Stimulated activated memory B cell treated with anti-CD40 and anti-IgM and Interleukin-4, amounts not matched to agents 10 μg/mL and 1 μg/mL and 100 μg/mL, for 72 hours (primary cell): Measurements from ENCODE around the gene DNTT.
"Not testable (repeated sequence)": the region's sequence is repeated elsewhere in the genome, so short reads cannot be mapped to it uniquely, and the experiment has no call there.

ENCODE experiments used
- ATAC-seq: fragments of 150-1000 bp; cut with Tn5 transposase; 2 replicates; pipeline ENCODE4 v1.10.0; 2021
- H3K27ac Mint-ChIP-seq: one replicate; pipeline ENCODE4 v1.8.0; 2022; ENCODE audit warnings: mild to moderate bottlenecking, mixed read lengths
- H3K27me3 Mint-ChIP-seq: one replicate; pipeline ENCODE4 v1.8.0; 2022; ENCODE audit warnings: mixed read lengths
- H3K36me3 Mint-ChIP-seq: one replicate; pipeline ENCODE4 v1.8.0; 2022; ENCODE audit warnings: mixed read lengths
- H3K4me1 Mint-ChIP-seq: one replicate; pipeline ENCODE4 v1.8.0; 2022; ENCODE audit warnings: mixed read lengths
- H3K4me3 Mint-ChIP-seq: one replicate; pipeline ENCODE4 v1.8.0; 2022; ENCODE audit warnings: mild to moderate bottlenecking, moderate library complexity, mixed read lengths
- H3K9me3 Mint-ChIP-seq: one replicate; pipeline ENCODE4 v1.8.0; 2022; ENCODE audit warnings: mixed read lengths

DNTT gene

DNA sequence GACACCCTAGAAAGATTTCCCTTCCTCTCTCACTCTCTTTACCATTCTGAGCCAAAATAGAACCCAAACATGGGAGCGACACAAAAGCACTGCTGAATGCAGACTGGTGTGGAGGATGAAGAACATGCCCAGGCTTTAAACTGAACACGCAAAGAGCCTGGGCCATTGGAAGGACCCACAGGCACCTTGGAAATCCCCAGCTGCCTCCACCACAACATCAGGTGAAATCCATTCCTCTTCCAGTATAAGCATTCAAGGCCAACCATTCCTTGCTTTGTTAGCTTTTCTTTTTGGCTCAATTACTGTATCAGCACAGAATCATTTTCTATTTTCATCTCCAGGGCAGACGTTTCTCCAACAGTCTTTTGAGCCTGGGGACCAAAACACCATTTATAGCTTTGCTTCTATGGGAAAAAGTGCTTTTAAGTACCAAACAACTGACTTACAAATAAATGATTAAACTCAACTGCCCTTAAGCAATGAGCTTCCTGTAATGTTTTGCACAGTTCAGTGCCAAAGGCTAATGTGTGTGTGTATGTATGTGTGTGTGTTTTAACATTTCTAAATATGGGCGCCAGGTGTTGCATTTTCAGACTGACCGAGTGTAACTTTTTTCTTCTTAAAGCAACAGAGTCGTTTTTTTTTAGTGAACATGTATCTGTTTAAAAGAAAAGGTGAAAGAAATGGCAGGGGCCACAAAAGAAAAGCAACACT lies 16.7 kb upstream of the DNTT start:
- peak; percentile 89 for ATAC-seq
- Mint-ChIP-seq H3K36me3 (no peaks in the 10 kb centered on the region), H3K4me3 (peak overlapping the region; percentile 83), H3K27me3 (no peaks in the 10 kb centered on the region), H3K9me3 (no peaks in the 10 kb centered on the region), H3K4me1 (peaks cover 56% of the 10 kb centered on the region), H3K27ac (peak overlapping the region; percentile 96)

DNA sequence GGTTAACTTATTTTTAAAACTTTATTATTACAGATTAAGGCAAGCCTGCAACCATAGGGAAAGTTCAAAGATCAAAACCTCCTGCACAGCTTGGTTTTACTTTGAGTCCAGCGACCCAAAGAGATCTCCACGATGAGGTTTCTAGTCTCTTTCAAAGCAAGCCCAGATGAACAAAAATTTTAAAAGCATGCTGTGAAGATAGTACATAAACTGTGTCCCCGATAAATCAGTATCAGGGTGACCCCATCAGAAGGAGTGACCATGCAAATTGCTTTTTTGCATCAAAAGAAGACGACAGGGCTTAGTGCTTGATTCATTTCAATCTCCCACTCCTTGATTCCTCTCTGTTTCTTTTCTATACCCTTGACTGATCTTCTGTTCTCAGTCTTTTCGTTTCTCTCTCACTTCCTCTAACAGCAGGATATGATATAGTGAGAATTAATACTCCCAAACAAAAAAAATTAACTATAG lies 16.0 kb upstream of the DNTT start:
- H3K4me1 Mint-ChIP-seq, result peaks cover 62% of the 10 kb centered on the region
- H3K27me3 Mint-ChIP-seq, result no peaks in the 10 kb centered on the region
- ATAC-seq, result peak; percentile 94
- H3K36me3 Mint-ChIP-seq, result no peaks in the 10 kb centered on the region
- H3K9me3 Mint-ChIP-seq, result no peaks in the 10 kb centered on the region
- peak overlapping the region; percentile 83 for H3K4me3 Mint-ChIP-seq
- H3K27ac Mint-ChIP-seq, result peak overlapping the region; percentile 96

DNA sequence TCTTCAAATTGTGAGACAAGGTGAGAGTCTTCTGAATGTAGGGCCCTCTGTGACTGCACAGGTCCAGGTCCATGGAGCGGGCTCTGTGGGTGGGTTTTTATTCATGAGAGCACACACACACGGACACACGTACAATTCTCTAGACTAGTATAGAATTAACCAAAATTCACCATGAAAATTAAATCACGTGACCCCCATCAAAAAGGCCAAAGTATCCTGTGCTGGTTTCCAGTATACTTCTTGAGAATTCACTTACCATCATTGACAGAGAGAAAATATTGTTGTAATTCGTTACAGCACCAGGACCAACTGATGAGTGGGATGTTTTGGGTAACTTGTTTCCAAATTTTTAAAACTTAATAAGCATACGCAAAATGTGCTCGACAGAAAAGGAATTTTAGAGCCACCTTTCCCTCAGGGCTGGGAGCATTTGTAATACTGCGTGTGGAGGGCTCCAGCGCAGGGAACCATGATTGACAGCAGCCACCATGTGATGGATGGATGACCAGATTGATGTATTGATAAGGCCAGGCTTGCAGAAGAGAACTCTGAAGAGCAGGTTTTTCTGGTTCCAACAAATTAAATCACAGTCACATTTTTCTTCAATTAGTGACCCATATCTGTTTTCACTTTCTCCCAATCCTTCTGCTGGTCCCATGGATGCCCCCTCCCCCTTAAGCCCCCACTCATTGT lies 14.9 kb upstream of the DNTT start:
- Mint-ChIP-seq H3K4me1 (peaks cover 68% of the 10 kb centered on the region), H3K27ac (peak overlapping the region; percentile 96)

DNA sequence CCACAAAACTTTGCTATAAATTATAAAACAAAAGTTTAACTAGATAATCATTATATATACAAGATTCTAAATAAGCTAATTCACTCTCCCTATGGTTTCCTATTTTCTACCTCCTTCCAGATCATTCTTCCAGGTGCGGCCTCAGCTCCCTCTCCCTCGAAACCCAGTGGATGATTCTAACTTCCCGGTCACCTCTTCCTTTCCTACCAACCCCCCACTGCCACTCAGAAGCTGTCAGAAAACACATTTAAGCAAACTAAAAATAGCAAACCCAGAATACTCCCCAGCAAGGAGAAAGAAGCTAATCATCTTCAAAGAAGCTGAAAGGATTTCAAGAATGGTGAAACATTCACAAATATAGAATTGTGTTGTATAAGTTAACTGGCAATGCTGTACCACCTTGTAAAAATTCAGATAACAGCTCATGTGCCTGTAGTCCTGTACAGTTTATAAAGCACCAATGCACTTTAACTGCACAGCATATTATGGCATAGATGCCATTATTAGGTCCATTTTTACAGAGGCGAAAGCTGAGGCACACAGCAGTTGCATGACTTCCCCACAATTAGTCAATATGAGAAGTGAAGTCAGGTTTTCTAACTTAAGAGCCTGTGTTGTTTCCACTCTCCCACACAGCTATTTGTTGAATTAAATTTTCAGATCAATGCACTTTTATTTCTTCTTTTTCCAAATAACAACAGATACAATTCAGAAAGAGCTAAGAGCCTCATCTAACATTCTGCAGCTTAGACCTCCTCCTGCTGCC lies 13.7 kb upstream of the DNTT start:
- Mint-ChIP-seq H3K27ac (peak overlapping the region; percentile 96), H3K27me3 (no peaks in the 10 kb centered on the region)
- ATAC-seq, result peak; percentile 54

More for the DNA sequence above, 14.9 kb upstream of the DNTT start:
- Mint-ChIP-seq H3K4me3 (no peak overlapping the region), H3K27me3 (no peaks in the 10 kb centered on the region), H3K36me3 (no peaks in the 10 kb centered on the region), H3K9me3 (no peaks in the 10 kb centered on the region)
- ATAC-seq, result no peak

DNA sequence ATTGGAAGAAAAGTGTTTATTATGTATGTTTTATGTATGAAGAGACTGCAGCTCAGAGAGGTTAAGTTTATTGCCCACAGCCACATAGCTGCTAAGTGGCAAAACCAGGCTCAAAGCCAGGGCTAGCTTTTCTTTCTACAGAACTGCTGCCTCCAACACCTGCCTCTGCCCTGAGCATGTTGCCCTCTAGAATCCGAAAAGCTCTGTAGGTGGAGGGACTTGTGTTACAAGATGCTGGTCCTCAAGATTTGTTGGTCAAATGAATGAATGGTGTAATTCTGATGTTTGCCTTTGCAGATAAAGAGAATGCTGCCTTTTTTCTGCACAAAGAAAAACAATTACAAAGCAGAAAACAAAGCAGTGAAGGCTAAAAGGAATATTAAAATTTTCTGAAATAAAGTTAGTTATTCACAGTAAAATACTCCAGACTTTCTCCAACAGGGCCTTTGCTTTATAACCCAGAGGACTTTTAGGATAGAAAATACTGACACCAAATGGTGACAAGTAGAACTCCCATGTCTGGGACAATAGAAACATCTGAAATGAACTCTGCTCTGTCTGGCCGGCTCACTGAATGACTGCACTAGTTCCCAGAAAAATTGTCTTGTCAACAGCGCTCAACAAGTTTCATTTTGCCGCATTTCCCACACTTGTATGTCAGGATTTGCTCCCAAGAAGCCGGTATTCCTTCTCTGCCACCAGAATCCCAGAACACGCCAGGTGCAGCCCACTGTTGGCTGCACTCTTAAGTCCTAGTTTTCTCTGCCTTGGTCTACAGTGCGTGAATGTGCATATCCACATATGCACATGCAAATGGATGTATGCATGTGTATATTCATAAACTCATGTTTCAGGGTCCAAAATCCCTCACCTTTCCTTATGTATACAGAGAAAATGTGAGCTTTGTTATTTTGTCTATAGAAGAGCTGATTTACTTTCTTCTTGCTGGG lies 11.0 kb upstream of the DNTT start:
- Mint-ChIP-seq H3K27me3 (no peaks in the 10 kb centered on the region), H3K4me1 (peaks cover 42% of the 10 kb centered on the region)
- peak; percentile 78 for ATAC-seq

More for the DNA sequence above, 13.7 kb upstream of the DNTT start:
- Mint-ChIP-seq H3K9me3 (no peaks in the 10 kb centered on the region), H3K36me3 (no peaks in the 10 kb centered on the region), H3K4me3 (peak overlapping the region; percentile 74), H3K4me1 (peaks cover 60% of the 10 kb centered on the region)

DNA sequence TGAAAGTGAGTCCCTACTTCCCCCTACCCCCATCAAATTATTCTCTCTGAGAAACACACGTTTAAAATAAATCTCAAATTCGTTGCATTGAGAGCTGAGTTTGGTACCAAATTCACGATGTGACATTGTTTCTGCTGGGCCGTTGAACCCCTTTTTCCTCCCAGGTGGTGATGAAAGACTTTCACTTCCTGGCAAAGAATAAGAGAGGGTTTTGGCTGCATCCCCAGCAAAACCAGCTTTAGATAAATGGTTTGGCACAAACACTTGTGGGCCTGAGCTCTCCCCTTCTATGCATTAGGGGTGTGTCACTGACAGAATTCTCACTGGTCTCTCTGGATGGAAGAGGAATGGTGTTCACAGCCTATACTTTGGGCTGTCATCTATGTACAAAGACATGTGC lies 8.8 kb upstream of the DNTT start:
- H3K27me3 Mint-ChIP-seq, result peaks cover 16% of the 10 kb centered on the region
- no peak overlapping the region for H3K4me3 Mint-ChIP-seq
- no peak for ATAC-seq

More for the DNA sequence above, 11.0 kb upstream of the DNTT start:
- H3K4me3 Mint-ChIP-seq, result no peak overlapping the region
- H3K36me3 Mint-ChIP-seq, result no peaks in the 10 kb centered on the region
- H3K27ac Mint-ChIP-seq, result peak overlapping the region; percentile 14
- H3K9me3 Mint-ChIP-seq, result no peaks in the 10 kb centered on the region

DNA sequence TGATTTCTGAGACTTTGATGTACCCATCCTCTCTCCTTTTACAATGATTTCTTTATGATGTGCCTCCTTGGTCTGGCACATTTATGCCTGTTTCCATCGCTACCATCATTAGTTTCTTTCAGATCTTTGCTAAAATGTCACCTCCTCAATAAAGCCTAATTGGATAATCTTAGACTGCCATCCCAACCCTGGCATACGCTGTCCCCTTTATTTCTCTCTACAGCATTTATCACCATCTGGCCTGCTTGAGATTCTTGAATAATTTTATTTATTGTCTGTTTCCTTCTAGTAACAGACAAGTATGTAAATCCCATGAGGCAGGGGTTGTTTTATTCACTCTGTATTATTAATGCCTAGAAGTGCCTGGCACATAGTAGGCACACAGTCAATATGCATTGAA lies 6.7 kb upstream of the DNTT start:
- Mint-ChIP-seq H3K27me3 (peaks cover 27% of the 10 kb centered on the region), H3K27ac (no peak overlapping the region), H3K4me3 (no peak overlapping the region), H3K36me3 (no peaks in the 10 kb centered on the region), H3K9me3 (no peaks in the 10 kb centered on the region), H3K4me1 (peaks cover 20% of the 10 kb centered on the region)
- no peak for ATAC-seq

More for the DNA sequence above, 8.8 kb upstream of the DNTT start:
- Mint-ChIP-seq H3K27ac (no peak overlapping the region), H3K9me3 (no peaks in the 10 kb centered on the region), H3K4me1 (peaks cover 35% of the 10 kb centered on the region), H3K36me3 (no peaks in the 10 kb centered on the region)

DNA sequence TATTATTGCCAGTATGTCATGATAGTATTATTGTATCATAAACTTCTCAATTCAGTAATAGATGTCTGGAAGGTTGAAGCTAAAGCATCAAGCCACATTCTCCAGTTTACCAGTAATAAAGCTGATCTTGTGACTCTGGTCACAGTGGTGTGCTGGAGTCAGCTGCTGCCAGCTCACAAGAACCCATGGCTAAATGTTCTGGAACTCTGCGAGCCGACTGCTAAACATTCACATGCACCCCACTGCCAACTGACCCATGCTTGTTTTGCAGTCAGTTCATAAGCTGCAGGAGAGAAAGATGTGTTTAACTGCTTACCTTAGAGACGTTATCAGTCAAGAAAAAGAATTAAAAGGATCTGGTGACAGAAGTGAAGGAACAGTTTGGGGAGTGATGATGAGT lies 5.9 kb upstream of the DNTT start:
- no peaks in the 10 kb centered on the region for H3K36me3 Mint-ChIP-seq
- H3K27me3 Mint-ChIP-seq, result peaks cover 32% of the 10 kb centered on the region
- H3K9me3 Mint-ChIP-seq, result no peaks in the 10 kb centered on the region
- H3K27ac Mint-ChIP-seq, result no peak overlapping the region
- ATAC-seq, result no peak
- no peak overlapping the region for H3K4me3 Mint-ChIP-seq
- peaks cover 11% of the 10 kb centered on the region for H3K4me1 Mint-ChIP-seq

DNA sequence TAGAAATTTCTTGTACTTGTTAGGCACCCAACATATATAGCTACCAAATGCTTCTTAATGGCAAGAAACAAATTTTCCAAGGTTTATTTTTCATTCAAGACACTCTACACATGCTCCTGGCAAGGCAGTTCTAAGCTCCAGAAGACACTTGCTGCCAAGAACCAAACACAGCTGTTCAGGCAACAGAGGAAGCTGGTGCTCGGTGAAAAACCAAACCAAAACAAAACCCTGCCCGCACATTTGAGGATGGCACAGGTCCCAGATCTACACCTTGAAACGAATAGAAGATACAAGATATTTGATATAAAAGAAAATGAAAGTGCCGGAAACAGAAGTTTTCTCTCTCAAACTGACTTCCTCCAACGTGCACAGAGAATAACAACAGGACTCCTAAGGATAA lies 4.9 kb upstream of the DNTT start:
- Mint-ChIP-seq H3K27me3 (peaks cover 42% of the 10 kb centered on the region), H3K9me3 (no peaks in the 10 kb centered on the region), H3K27ac (peak overlapping the region; percentile 67), H3K36me3 (no peaks in the 10 kb centered on the region), H3K4me1 (peaks cover 9% of the 10 kb centered on the region), H3K4me3 (peak overlapping the region; percentile 34)
- no peak for ATAC-seq

DNA sequence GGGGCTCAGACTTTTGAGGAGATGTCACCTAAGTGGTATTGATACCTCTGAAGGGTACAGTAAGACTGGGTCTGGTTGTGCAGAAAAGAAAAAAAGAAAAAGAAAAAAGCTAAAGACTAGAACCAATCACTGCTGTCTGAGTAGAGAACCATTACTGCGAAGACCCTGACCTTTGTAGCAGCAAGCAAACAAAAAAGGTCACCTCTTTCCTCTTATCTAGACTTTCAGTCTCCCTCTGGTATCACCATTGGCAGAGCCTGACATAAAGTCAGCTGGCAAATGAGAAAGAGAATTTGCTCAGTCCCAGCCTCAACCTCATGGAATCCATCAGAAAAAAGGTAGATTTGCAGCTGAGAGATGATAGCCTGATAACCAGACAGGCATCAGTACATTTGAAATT lies 2.6 kb upstream of the DNTT start:
- no peaks in the 10 kb centered on the region for H3K9me3 Mint-ChIP-seq
- peaks cover 17% of the 10 kb centered on the region for H3K4me1 Mint-ChIP-seq

DNA sequence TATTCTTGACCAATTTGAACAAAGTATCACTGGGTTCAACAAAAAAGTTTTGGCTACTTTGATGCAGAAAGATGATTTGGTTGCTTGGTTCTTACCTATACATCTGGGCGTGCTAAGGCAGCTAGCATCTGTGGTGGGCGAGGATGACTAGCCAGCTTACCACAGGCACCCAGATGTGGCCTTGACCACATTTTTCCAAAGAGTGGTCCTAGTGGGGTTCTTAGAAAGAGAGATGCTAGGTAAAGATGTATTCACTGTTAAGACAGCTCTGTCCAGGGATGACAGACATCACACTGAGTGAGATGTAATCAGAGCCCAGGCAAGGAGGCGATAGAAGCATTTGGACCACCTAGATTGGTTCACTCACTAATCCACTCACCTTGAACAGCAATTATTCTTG lies 785 bp downstream of the DNTT start:
- H3K9me3 Mint-ChIP-seq, result no peaks in the 10 kb centered on the region
- peaks cover 15% of the 10 kb centered on the region for H3K4me1 Mint-ChIP-seq
- H3K27me3 Mint-ChIP-seq, result peaks cover 50% of the 10 kb centered on the region
- H3K36me3 Mint-ChIP-seq, result no peaks in the 10 kb centered on the region
- no peak overlapping the region for H3K4me3 Mint-ChIP-seq
- no peak overlapping the region for H3K27ac Mint-ChIP-seq
- no peak for ATAC-seq

More for the DNA sequence above, 2.6 kb upstream of the DNTT start:
- no peaks in the 10 kb centered on the region for H3K36me3 Mint-ChIP-seq
- no peak overlapping the region for H3K4me3 Mint-ChIP-seq
- peaks cover 55% of the 10 kb centered on the region for H3K27me3 Mint-ChIP-seq
- no peak overlapping the region for H3K27ac Mint-ChIP-seq
- ATAC-seq, result peak; percentile 41

DNA sequence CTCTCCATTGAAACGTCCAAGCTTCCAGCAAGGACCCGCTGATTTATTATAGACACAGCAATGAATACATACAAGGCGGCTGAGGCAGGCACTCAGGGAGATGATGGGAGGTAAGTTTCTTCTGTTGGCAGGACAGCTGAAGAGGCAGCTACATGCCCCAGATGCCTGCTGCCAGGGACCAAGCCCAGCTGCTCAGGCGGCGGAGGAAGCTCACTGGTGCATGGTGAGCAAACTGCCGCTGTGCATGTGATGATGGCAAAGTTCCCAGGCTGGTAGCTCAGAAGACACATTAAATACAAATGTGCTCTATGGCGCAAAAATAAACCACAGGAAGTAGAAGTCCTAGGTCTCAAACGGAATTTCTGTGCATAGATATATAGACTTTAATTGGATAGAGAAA lies 2.3 kb downstream of the DNTT start:
- peaks cover 35% of the 10 kb centered on the region for H3K27me3 Mint-ChIP-seq
- H3K36me3 Mint-ChIP-seq, result no peaks in the 10 kb centered on the region
- peaks cover 14% of the 10 kb centered on the region for H3K4me1 Mint-ChIP-seq
- no peak overlapping the region for H3K4me3 Mint-ChIP-seq
- peak; percentile 69 for ATAC-seq
- H3K27ac Mint-ChIP-seq, result no peak overlapping the region
- H3K9me3 Mint-ChIP-seq, result no peaks in the 10 kb centered on the region

DNA sequence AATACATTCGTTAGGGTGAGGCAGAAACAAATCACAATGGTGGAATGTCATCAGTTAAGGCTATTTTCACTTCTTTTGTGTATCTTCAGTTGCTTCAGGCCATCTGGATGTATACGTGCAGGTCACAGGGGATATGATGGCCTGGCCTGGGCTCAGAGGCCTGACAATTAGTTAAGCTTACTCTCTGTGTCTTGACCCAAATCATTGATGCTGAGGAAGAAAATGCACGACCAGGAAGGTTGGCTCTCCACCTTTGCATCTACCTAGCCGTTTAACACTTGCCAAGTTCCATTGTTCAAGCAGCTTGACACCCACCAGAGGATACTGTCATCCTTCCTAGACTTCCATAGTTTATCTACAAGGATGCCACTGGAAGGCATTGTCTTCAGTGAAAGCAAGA lies 4.6 kb downstream of the DNTT start:
- peaks cover 31% of the 10 kb centered on the region for H3K27me3 Mint-ChIP-seq
- H3K4me3 Mint-ChIP-seq, H3K27ac Mint-ChIP-seq, H3K36me3 Mint-ChIP-seq, H3K9me3 Mint-ChIP-seq, ATAC-seq: not testable (repeated sequence)
- peaks cover 14% of the 10 kb centered on the region for H3K4me1 Mint-ChIP-seq

DNA sequence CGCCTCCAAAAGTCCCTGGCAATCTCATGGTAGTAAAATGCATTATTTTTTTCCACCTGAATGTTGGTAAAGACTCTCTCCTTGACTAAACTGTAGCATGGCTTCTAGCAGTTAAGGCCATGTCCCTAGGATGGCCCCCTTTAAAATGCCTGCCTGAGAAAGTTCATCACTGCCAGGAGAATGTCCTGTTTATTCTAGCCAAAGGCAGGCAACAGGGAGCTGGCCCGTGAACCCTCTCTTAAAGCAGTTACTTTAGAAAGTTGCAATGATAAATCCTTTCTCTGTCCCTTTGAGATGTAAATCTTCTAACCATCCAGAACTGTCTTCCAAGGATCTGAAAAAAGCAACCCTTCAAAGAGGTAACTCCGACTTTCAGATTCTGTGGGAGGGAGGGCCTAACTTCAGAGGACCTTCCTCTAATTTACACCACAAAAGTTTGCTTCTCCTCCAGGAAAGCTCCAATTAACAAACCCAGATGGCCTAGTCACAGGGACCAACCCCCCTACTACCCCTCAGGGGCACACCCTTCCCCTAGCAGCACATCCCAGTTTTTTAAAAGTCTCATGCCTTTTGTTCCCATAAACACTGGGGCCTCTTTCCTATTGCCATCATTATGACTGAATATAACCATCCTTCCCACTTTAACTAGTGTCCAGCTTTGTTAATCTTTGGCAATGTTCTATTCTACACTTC lies 5.5 kb downstream of the DNTT start:
- peaks cover 26% of the 10 kb centered on the region for H3K27me3 Mint-ChIP-seq
- no peak for ATAC-seq
- H3K4me3 Mint-ChIP-seq, result no peak overlapping the region
- peaks cover 10% of the 10 kb centered on the region for H3K4me1 Mint-ChIP-seq
- no peaks in the 10 kb centered on the region for H3K9me3 Mint-ChIP-seq
- no peaks in the 10 kb centered on the region for H3K36me3 Mint-ChIP-seq
- H3K27ac Mint-ChIP-seq, result no peak overlapping the region
